Testis (tissue), 2 donors: ENCODE data around the gene NARF.

Experiments
- CTCF ChIP-seq, 3 experiments: fragments of 450-650 bp in 2 of 3; fragments of 200-600 bp in 1 of 3; sonication (generic) in 1 of 3; IDR thresholded peaks; one replicate each; pipeline ENCODE4 v1.5.1; 2016 to 2019; ENCODE audit warnings: antibody characterized with exemption in 3 of 3, mild to moderate bottlenecking in 2 of 3, moderate library complexity in 1 of 3
- POLR2A ChIP-seq: fragments of 450-650 bp; IDR thresholded peaks from one replicate; pipeline ENCODE4 v1.6.1; 2017; ENCODE audit warnings: antibody characterized with exemption, mild to moderate bottlenecking, moderate library complexity

GRCh38 chr17:82465023-82465603 lies 6.6 kb downstream of the NARF start:
- no peak for TF ChIP-seq CTCF (IDR thresholded peaks at IDR 0.05)
- no peak for TF ChIP-seq POLR2A
